Measurements from ENCODE around the gene PHF11.
"Not testable (repeated sequence)": the region's sequence is repeated elsewhere in the genome, so short reads cannot be mapped to it uniquely, and the experiment has no call there.

PHF11 gene

DNA sequence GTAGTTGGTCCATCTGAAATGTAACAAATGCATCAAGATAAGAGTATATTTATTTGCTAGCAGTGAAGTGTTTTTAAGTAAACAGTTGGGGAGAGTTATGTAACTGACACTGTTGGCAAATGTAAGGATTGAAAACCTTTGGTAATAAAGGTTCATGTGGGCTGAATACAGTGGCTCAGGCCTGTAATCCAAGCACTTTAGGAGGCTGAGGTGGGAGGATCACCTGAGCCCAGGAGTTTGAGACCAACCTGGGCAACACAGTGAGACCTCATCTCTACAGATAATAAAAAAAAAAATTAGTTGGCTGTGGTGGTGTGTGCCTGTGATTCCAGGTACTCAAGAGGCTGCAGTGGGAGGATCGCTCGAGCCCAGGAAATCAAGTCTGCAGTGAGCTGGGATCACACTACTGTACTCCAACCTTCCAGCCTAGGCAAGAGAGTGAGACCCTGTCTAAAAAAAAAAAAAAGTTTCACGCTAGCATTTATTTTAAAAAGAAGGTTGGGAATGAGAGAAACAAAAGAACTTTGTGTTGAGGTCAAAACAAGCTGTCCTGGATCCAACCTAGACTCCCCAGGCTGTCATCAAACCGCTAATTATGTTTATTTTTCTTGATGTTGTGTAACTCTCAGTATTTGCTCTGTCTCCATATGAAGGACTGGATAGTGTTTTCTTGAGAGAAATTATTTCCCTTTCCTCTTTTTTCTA lies 31.0 kb upstream of the PHF11 start:
- H3K4me3 ChIP-seq (ENCODE audit: low read length): no peak overlapping the region
- TF ChIP-seq CTCF (conservative IDR thresholded peaks at IDR 0.05; ENCODE audit: low read length): no peak
- DNase-seq (ENCODE audit: low read depth): no peak

DNA sequence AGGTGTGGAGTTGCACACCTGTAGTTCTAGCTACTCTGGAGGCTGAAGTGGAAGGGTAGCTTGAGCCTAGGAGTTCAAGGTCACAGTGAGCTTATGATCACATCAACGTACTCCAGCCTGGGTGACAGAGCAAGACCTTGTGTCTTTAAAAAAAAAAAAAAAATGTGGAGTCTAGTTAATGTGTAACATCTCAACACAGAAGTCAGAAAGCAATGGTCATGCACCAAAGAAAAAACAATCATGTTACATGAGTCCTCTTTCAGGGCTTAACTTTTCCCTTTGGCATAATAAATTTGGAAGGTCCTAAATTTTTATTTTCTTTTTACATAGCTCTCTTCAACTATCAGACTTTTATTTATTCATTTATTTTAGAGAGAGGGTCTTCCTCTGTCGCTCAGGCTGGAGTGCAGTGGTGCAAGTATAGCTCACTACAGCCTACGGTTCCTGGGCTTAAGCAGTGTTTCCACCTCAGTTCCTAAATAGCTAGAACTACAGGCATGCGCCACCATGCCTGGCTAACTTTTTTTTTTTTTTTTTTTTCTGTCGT lies 29.4 kb upstream of the PHF11 start:
- no peak overlapping the region for H3K4me3 ChIP-seq (ENCODE audit: low read length)
- TF ChIP-seq CTCF (conservative IDR thresholded peaks at IDR 0.05; ENCODE audit: low read length): no peak
- DNase-seq (ENCODE audit: low read depth): no peak

DNA sequence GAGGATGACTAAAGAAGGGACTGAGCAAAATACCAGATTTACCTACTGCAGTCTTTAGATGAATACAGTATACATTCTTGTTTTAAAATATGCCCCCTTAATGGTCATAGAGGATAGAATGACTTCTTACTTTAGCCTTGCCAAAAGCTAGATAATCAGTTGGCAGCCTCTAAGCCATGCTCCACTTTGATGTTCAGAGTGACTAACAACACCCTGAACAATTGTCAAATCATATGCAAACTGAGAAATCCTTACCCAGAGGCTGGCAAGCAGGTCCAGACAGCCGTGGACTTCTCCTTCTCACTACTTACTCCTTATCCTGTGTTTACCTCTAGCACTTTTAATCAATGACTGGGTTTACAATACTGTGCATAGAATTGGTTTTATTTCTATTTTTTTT lies 23.6 kb upstream of the PHF11 start:
- TF ChIP-seq CTCF (conservative IDR thresholded peaks at IDR 0.05; ENCODE audit: low read length): no peak
- H3K4me3 ChIP-seq (ENCODE audit: low read length): no peak overlapping the region
- DNase-seq (ENCODE audit: low read depth): no peak

GRCh38 chr13:49476529-49476928 lies 19.2 kb upstream of the PHF11 start:
- no peak for TF ChIP-seq CTCF (conservative IDR thresholded peaks at IDR 0.05; ENCODE audit: low read length)
- no peak overlapping the region for H3K4me3 ChIP-seq (ENCODE audit: low read length)

DNA sequence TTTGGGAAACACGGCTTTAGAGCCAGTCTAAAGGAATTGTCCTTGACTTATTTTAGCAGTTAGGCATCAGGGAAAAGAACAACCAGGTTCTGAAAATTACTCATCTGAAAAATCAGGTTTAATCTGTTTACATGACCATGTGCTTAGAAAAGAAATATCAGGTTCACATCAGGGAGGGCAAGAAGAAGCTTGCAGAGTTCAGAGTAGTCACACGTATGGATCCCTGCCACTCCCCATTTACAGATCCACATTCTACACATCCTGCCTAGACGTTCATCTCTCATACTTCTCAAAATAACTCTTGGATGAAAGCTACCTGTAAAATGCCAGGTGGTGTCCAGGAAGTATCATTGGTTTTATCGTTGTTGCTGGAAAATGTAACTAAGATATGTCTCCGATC lies 14.0 kb upstream of the PHF11 start:
- no peak for DNase-seq (ENCODE audit: low read depth)
- no peak overlapping the region for H3K4me3 ChIP-seq (ENCODE audit: low read length)
- TF ChIP-seq CTCF (conservative IDR thresholded peaks at IDR 0.05; ENCODE audit: low read length): no peak

More at GRCh38 chr13:49476529-49476928, 19.2 kb upstream of the PHF11 start:
- no peak for DNase-seq (ENCODE audit: low read depth)

DNA sequence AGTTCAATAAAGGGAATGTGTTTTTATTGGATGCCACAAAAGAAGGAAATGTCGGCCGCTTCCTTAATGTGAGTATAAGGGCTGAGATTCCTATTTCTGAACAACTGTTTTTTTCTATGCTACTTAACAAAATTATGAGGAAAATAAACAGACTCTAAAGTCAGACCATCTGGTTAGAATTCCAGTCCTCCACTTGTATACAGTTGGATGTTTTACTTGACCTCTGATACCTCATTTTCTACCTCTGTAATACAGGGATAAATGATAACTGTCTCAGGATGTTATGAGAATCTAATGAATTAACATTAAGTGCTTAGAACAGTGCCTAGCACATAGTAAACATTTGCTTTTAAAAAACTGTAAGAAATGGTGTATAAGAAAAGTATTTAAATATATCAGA lies 7.2 kb upstream of the PHF11 start:
- H3K4me3 ChIP-seq (ENCODE audit: low read length): no peak overlapping the region
- no peak for TF ChIP-seq CTCF (conservative IDR thresholded peaks at IDR 0.05; ENCODE audit: low read length)
- DNase-seq (ENCODE audit: low read depth): no peak

DNA sequence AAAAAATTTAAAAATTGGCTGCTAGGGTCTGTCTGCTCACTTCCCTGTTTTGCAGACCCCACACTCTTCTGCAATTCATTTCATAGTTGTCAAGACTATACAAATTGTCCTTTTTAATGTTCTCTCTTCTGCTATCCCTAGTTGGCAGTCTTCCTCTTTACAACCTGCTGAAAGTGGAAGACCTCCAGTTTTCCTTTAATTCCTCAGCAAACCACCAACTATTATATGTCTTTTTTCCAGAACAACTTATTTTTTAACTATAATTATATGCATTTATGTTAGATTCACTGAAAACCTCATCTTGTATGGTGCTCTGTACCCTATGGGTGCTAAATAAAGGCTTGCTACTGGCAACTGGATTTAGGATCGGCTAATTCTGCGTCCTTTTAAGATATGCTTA lies 1.1 kb upstream of the PHF11 start:
- DNase-seq (ENCODE audit: low read depth): no peak
- H3K4me3 ChIP-seq (ENCODE audit: low read length): peak overlapping the region; percentile 68
- no peak for TF ChIP-seq CTCF (conservative IDR thresholded peaks at IDR 0.05; ENCODE audit: low read length)

GRCh38 chr13:49496837-49497236 lies 1.1 kb downstream of the PHF11 start:
- H3K4me3 ChIP-seq (ENCODE audit: low read length); DNase-seq (ENCODE audit: low read depth): not testable (repeated sequence)

Data from AG10803 (cell line).